IMR-90 (cell line): ENCODE measurements around the gene MAP3K13.

Experiments used
- BHLHE40 ChIP-seq: fragments of 150-350 bp; IDR thresholded peaks from 2 replicates; pipeline ENCODE4 v1.6.1; 2016; ENCODE audit warnings: mild to moderate bottlenecking, low read depth, low read length
- CEBPB ChIP-seq: IDR thresholded peaks from 2 replicates; pipeline ENCODE4 v1.6.1; 2012; ENCODE audit warnings: low read depth, low read length, improper control_type of control experiment
- CHD1 ChIP-seq: IDR thresholded peaks from 2 replicates; pipeline ENCODE4 v1.6.1; 2012; ENCODE audit warnings: low read depth, low read length, improper control_type of control experiment
- FOS ChIP-seq: fragments of 150-350 bp; IDR thresholded peaks from 2 replicates; pipeline ENCODE4 v1.6.1; 2016; ENCODE audit warnings: low read depth, low read length
- MAFK ChIP-seq: IDR thresholded peaks from 2 replicates; pipeline ENCODE4 v1.6.1; 2012; ENCODE audit warnings: low read depth, low read length, improper control_type of control experiment
- POLR2A ChIP-seq: IDR thresholded peaks from 2 replicates; pipeline ENCODE4 v1.6.1; 2012; ENCODE audit warnings: mild to moderate bottlenecking, low read depth, low read length
- RAD21 ChIP-seq: IDR thresholded peaks from 2 replicates; pipeline ENCODE4 v1.6.1; 2012; ENCODE audit warnings: low read length, improper control_type of control experiment
- RFX5 ChIP-seq: IDR thresholded peaks from 2 replicates; pipeline ENCODE4 v1.8.0; 2012; ENCODE audit warnings: low read depth, mild to moderate bottlenecking, low read length, moderate library complexity
- SMC3 ChIP-seq: fragments of 150-350 bp; IDR thresholded peaks from 2 replicates; pipeline ENCODE4 v1.6.1; 2016; ENCODE audit warnings: low read depth, mild to moderate bottlenecking, antibody characterized with exemption, low read length, moderate library complexity
- TF ChIP-seq, protein P1 (sequence below): conservative IDR thresholded peaks from 2 replicates; pipeline ENCODE4 v1.5.1; 2012; ENCODE audit warnings: mild to moderate bottlenecking, low read depth, low read length, improper control_type of control experiment
- TF ChIP-seq, protein P2 (sequence below): fragments of 150-350 bp; IDR thresholded peaks from 2 replicates; pipeline ENCODE4 v1.6.1; 2017; ENCODE audit warnings: mild to moderate bottlenecking, antibody characterized with exemption, low read length, low read depth

DNA sequence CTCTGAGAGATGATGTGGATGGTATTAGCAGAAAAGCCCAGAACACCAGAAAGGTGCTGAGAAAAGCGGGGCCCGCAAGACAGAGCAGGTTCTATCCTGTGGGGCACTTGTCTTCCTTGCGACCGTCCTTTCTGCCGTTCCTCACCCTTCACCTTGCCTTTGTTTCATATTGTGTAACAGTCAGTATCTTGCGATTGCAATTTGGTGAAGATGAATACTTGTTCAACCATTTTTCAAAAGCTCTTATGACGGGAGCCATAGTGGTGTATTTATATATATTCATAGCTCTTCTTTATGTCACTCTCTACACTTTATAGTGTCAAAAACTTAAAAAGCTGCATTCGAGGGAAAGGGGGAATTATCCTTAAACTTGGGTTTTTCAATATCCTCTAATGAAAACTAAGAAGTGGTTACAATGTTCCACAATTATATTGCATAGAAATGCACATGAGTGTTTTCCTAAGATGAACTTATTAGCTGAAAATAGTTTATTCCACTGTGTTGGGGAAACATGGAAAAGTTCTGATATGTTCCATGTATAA lies 797 bp downstream of the MAP3K13 start:
- TF ChIP-seq POLR2A (no peak), RAD21 (no peak), MAFK (no peak), SMC3 (no peak), RFX5 (no peak), CEBPB (no peak), FOS (no peak), CHD1 (no peak), BHLHE40 (no peak)
- TF ChIP-seq, protein P1, sequence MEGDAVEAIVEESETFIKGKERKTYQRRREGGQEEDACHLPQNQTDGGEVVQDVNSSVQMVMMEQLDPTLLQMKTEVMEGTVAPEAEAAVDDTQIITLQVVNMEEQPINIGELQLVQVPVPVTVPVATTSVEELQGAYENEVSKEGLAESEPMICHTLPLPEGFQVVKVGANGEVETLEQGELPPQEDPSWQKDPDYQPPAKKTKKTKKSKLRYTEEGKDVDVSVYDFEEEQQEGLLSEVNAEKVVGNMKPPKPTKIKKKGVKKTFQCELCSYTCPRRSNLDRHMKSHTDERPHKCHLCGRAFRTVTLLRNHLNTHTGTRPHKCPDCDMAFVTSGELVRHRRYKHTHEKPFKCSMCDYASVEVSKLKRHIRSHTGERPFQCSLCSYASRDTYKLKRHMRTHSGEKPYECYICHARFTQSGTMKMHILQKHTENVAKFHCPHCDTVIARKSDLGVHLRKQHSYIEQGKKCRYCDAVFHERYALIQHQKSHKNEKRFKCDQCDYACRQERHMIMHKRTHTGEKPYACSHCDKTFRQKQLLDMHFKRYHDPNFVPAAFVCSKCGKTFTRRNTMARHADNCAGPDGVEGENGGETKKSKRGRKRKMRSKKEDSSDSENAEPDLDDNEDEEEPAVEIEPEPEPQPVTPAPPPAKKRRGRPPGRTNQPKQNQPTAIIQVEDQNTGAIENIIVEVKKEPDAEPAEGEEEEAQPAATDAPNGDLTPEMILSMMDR, result no peak
- TF ChIP-seq, protein P2, sequence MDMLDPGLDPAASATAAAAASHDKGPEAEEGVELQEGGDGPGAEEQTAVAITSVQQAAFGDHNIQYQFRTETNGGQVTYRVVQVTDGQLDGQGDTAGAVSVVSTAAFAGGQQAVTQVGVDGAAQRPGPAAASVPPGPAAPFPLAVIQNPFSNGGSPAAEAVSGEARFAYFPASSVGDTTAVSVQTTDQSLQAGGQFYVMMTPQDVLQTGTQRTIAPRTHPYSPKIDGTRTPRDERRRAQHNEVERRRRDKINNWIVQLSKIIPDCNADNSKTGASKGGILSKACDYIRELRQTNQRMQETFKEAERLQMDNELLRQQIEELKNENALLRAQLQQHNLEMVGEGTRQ, result no peak
